AG10803 (cell line): Measurements from ENCODE around the gene RDH13.
"Not testable (repeated sequence)": the region's sequence is repeated elsewhere in the genome, so short reads cannot be mapped to it uniquely, and the experiment has no call there.

Experiments used
- DNase-seq: peaks from one replicate; pipeline ENCODE4 v3.0.0; 2010; ENCODE audit warnings: low read depth
- H3K4me3 ChIP-seq: 2 replicates; pipeline ENCODE4 v1.5.1; 2011; ENCODE audit warnings: mild to moderate bottlenecking, low read length, control low read depth
- CTCF ChIP-seq: conservative IDR thresholded peaks from 2 replicates; pipeline ENCODE4 v1.5.1; 2011; ENCODE audit warnings: mild to moderate bottlenecking, low read length, control low read depth, inconsistent platforms

The RDH13 gene

GRCh38 chr19:55041627-55042343 lies 21.2 kb downstream of the RDH13 start:
- no peak for TF ChIP-seq CTCF
- H3K4me3 ChIP-seq: no peak overlapping the region
- no peak for DNase-seq

- H3K4me3 ChIP-seq: no peak overlapping the region
- DNase-seq: no peak
- TF ChIP-seq CTCF: no peak
Observed at GRCh38 chr19:55041244-55041626, 21.7 kb downstream of the RDH13 start.

- not testable (repeated sequence) for H3K4me3 ChIP-seq, DNase-seq
Observed at GRCh38 chr19:55040654-55041053, 22.3 kb downstream of the RDH13 start.

- DNase-seq, H3K4me3 ChIP-seq: not testable (repeated sequence)
Observed at GRCh38 chr19:55037603-55038002, 25.3 kb downstream of the RDH13 start.

- H3K4me3 ChIP-seq: no peak overlapping the region
- no peak for DNase-seq
- no peak for TF ChIP-seq CTCF
Observed at GRCh38 chr19:55036058-55036457, 26.9 kb downstream of the RDH13 start.

- no peak for TF ChIP-seq CTCF
- DNase-seq: no peak
- no peak overlapping the region for H3K4me3 ChIP-seq
Observed at GRCh38 chr19:55034751-55035150, 28.2 kb downstream of the RDH13 start.

GRCh38 chr19:55032976-55033643 lies 29.8 kb downstream of the RDH13 start:
- not testable (repeated sequence) for DNase-seq, H3K4me3 ChIP-seq

- no peak overlapping the region for H3K4me3 ChIP-seq
- no peak for DNase-seq
- no peak for TF ChIP-seq CTCF
Observed at GRCh38 chr19:55032170-55032800, 30.7 kb downstream of the RDH13 start.
